Tibial artery (tissue), 4 donors: ENCODE measurements around the gene AFAP1L2.

ENCODE experiments used
- DNase-seq, 2 donors: peaks; one replicate each; pipeline ENCODE4 v3.0.0-alpha.2; 2019
- H3K27ac ChIP-seq, 2 donors: fragments of 200-600 bp; sonication (generic) in 1 of 2; 1 replicate in 1 of 2; 2 replicates in 1 of 2; pipeline ENCODE4 v1.5.1; 2018 to 2019; ENCODE audit warnings: mild to moderate bottlenecking in 1 of 2
- H3K27me3 ChIP-seq, 2 donors: fragments of 200-600 bp; sonication (generic) in 1 of 2; one replicate each; pipeline versions ENCODE4 v1.5.1 to v1.6.0; 2016 to 2019
- H3K36me3 ChIP-seq, 3 donors: fragments of 200-600 bp; sonication (generic) in 2 of 3; one replicate each; pipeline ENCODE4 v1.5.1; 2016 to 2019; ENCODE audit warnings: mild to moderate bottlenecking in 2 of 3
- H3K4me1 ChIP-seq, 4 donors: fragments of 200-600 bp; sonication (generic) in 2 of 4; 1 replicate in 3 of 4; 2 replicates in 1 of 4; pipeline ENCODE4 v1.5.1; 2016 to 2019
- H3K4me3 ChIP-seq, 2 donors: fragments of 200-600 bp; sonication (generic) in 1 of 2; 1 replicate in 1 of 2; 2 replicates in 1 of 2; pipeline ENCODE4 v1.5.1; 2018 to 2019; ENCODE audit warnings: mild to moderate bottlenecking in 2 of 2
- H3K9me3 ChIP-seq, 3 donors: fragments of 200-600 bp; sonication (generic) in 1 of 3; one replicate each; pipeline ENCODE4 v1.5.1; 2016 to 2019
- intact Hi-C: fragments of 100-400 bp; cut with DNase I; formaldehyde crosslinking; loops from one replicate; pipeline ENCODE4 v1.15.0; 2023; ENCODE audit warnings: low total_unique reads
- TF ChIP-seq, protein P1 (sequence below), 2 experiments: fragments of 200-600 bp in 1 of 2; fragments of 450-650 bp in 1 of 2; IDR thresholded peaks; one replicate each; pipeline ENCODE4 v1.5.1; 2017 to 2019; ENCODE audit warnings: antibody characterized with exemption in 2 of 2, mild to moderate bottlenecking in 1 of 2, moderate library complexity in 1 of 2

Gene AFAP1L2

DNA sequence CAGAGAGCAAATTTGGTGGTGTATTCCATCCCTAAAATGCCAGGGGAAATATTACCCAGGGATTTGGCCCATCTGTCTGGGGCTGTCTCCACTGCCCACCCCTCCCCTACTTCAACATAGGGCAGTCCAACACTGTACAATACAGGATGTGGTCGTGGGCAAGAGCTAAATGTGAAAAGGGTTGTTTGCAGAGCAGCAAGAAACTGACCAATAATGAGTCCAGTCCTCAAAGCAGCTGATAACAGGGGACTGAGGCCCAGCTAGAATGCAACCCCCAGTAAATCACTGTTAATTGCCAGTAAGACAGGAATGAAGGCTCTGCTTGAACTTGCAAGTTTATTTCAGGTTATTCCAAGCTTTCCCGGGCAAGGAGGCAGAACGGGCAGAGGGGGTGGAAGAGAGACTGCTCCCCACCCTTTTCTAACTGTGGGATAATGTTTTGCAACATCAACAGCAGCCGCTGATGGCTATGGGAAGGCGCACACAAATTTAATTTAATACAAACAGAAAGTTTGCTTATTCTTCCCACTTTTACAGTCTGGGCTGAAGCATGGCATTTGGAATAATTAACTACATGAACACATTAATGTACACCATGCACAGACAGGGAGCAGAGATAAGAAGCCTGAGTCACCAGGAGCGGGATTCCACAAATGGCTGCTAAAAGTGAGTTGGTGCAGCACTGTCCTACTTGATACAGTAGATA is 36.8 kb downstream of the AFAP1L2 start:
- intact Hi-C loops = no loop called here
- peaks cover 0 to 22% (median 11%) of the 10 kb centered on the region in 4 donors for H3K4me1 ChIP-seq
- H3K27ac ChIP-seq = peak overlapping the region; percentile 54 to 57
- no peaks in the 10 kb centered on the region for H3K36me3 ChIP-seq
- no peaks in the 10 kb centered on the region for H3K27me3 ChIP-seq
- H3K4me3 ChIP-seq = no peak overlapping the region
- DNase-seq = no peak
- TF ChIP-seq, protein P1, sequence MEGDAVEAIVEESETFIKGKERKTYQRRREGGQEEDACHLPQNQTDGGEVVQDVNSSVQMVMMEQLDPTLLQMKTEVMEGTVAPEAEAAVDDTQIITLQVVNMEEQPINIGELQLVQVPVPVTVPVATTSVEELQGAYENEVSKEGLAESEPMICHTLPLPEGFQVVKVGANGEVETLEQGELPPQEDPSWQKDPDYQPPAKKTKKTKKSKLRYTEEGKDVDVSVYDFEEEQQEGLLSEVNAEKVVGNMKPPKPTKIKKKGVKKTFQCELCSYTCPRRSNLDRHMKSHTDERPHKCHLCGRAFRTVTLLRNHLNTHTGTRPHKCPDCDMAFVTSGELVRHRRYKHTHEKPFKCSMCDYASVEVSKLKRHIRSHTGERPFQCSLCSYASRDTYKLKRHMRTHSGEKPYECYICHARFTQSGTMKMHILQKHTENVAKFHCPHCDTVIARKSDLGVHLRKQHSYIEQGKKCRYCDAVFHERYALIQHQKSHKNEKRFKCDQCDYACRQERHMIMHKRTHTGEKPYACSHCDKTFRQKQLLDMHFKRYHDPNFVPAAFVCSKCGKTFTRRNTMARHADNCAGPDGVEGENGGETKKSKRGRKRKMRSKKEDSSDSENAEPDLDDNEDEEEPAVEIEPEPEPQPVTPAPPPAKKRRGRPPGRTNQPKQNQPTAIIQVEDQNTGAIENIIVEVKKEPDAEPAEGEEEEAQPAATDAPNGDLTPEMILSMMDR (IDR thresholded peaks at IDR 0.05) = no peak
- H3K9me3 ChIP-seq = no peaks in the 10 kb centered on the region

DNA sequence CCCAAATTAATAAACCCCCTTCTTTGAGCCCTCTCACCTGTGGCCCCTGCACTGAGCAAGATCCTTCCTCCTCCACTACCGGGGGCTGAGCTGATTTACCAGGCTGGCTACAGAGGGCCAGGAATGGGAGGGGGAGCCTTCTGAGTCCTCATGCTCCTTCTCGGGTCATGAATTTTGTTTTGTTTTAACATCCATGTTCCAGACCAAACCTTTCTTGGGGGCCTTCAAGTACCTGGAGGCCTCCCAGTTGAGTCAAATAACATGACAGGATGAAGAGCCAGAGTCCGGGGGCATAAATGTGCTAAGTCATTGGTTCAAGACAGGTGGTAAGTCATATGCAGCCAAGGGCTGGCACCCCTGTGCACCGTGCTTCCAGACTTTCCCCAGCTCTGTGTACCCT is 39.6 kb downstream of the AFAP1L2 start:
- Histone ChIP-seq H3K4me3 (no peak overlapping the region), H3K4me1 (peaks cover 0 to 17% (median 11%) of the 10 kb centered on the region in 4 donors), H3K36me3 (no peaks in the 10 kb centered on the region), H3K27ac (no peak overlapping the region), H3K9me3 (no peaks in the 10 kb centered on the region), H3K27me3 (no peaks in the 10 kb centered on the region)
- intact Hi-C loops = no loop called here
- TF ChIP-seq, protein P1 (IDR thresholded peaks at IDR 0.05) = no peak
- no peak for DNase-seq

DNA sequence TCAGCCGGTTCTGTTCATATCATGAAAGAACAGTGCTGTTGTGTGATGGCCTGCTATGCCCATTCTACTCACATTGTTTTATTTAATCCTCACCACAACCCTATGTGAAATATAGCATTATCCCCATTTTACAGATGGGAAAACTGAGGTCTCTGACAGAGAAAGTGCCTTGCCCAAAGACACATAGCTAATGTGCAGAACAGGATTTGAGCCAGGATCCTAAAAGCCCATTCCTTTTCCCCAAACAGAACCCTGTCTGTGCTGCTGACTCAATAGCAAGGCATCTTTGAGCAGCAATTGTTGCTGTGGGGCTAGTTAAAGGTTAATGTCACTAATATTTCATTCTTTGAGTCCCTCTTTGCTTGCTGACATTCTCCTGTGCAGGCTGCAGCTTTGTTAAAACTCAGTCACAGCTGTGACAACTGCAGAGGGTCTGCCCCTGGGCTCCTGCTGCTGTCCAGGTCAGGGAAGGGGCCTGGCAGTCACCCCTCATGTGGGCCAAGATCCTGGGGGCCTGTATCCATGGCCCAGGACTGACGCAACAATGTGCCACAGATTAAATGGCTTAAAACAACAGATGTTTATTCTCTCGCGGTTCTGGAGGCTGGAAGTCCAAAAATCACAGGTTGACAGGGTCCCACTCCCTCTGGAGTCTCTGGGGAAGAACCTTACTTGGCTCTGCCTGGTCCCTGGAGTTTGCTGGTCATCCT is 40.4 kb downstream of the AFAP1L2 start:
- no peaks in the 10 kb centered on the region for H3K9me3 ChIP-seq
- H3K36me3 ChIP-seq = no peaks in the 10 kb centered on the region
- H3K4me1 ChIP-seq = peaks cover 0 to 17% (median 11%) of the 10 kb centered on the region in 4 donors
- no peak overlapping the region for H3K27ac ChIP-seq
- TF ChIP-seq, protein P1 (IDR thresholded peaks at IDR 0.05) = no peak
- intact Hi-C loops = no loop called here
- H3K27me3 ChIP-seq = no peaks in the 10 kb centered on the region
- no peak for DNase-seq
- H3K4me3 ChIP-seq = no peak overlapping the region

DNA sequence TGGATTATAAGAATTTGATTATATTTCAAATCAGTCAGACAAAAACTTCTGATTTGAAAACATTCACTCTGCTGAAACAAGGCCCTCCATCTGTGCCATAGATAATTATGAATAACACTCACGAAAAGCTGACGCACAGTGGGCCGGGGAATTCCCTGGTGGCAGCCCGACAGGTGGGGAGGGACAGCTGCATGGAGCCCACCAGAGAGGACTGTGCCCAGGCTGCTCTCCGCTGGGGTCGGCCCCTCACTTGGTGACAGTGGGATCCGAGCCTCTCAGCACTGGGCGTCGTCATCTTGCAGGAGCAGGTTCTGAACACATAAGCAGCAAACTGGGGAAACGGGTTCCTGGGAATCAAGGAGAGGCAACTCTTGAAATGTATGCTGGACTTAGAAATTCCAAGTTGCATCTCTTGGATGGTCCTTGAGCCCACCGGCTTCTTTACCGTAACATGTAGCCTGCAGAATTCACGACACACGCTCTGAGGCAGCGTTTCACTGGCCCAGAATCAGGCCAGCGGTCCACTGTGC is 41.4 kb downstream of the AFAP1L2 start:
- Histone ChIP-seq H3K4me3 (no peak overlapping the region), H3K4me1 (peaks cover 0 to 15% (median 11%) of the 10 kb centered on the region in 4 donors), H3K27ac (no peak overlapping the region), H3K9me3 (no peaks in the 10 kb centered on the region), H3K27me3 (no peaks in the 10 kb centered on the region), H3K36me3 (no peaks in the 10 kb centered on the region)
- DNase-seq = no peak
- TF ChIP-seq, protein P1 (IDR thresholded peaks at IDR 0.05) = no peak
- intact Hi-C loops = no loop called here

DNA sequence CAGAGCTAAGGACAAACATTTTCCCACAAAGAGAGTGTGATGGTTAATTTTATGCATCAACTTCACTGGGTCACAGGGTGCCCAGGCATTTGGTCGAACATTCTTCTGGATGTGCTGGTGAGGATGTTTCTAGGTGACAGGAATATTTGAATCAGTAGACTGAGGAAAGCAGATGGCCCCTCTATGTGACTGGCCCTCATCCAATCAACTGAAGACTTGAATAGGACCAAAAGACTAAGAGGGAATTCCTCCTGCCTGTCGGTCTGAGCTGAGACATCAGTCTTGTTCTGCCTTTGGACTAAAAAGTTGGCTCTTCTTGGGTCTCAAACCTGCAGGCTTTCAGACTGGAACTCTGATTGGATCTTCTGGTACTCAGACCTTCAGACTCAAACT is 44.4 kb downstream of the AFAP1L2 start:
- intact Hi-C loops = no loop called here
- Histone ChIP-seq H3K27me3 (no peaks in the 10 kb centered on the region), H3K36me3 (no peaks in the 10 kb centered on the region), H3K9me3 (no peaks in the 10 kb centered on the region), H3K4me1 (peaks cover 0 to 29% (median 8%) of the 10 kb centered on the region in 4 donors), H3K4me3 (no peak overlapping the region), H3K27ac (no peak overlapping the region)
- DNase-seq = no peak
- TF ChIP-seq, protein P1 (IDR thresholded peaks at IDR 0.05) = no peak
